KMS-11 (cell line): Measurements from ENCODE around the gene PLCZ1.

ENCODE experiments used
- H2AFZ ChIP-seq: fragments of 200-600 bp; sonication (generic); 2 replicates; pipeline ENCODE4 v1.6.1; 2016; ENCODE audit warnings: antibody characterized with exemption, mixed run types, low read depth
- H3K27ac ChIP-seq: fragments of 200-600 bp; sonication (generic); 2 replicates; pipeline ENCODE4 v1.6.1; 2016; ENCODE audit warnings: mild to moderate bottlenecking, mixed run types
- H3K27me3 ChIP-seq: fragments of 200-600 bp; sonication (generic); 2 replicates; pipeline ENCODE4 v1.6.1; 2017; ENCODE audit warnings: mild to moderate bottlenecking, low read depth, mixed run types, moderate library complexity; ENCODE audit not compliant: insufficient read depth
- H3K36me3 ChIP-seq: fragments of 200-600 bp; sonication (generic); 2 replicates; pipeline ENCODE4 v1.6.1; 2017; ENCODE audit warnings: mild to moderate bottlenecking, mixed run types; ENCODE audit not compliant: insufficient read depth
- H3K4me1 ChIP-seq: fragments of 200-600 bp; sonication (generic); 2 replicates; pipeline ENCODE4 v1.6.1; 2016; ENCODE audit warnings: mild to moderate bottlenecking, low read depth, mixed run types; ENCODE audit not compliant: poor library complexity, severe bottlenecking
- H3K4me2 ChIP-seq: fragments of 200-600 bp; sonication (generic); 2 replicates; pipeline ENCODE4 v1.7.0; 2016; ENCODE audit warnings: mild to moderate bottlenecking, mixed run types
- H3K4me3 ChIP-seq: fragments of 200-600 bp; sonication (generic); IDR thresholded peaks from 2 replicates; pipeline ENCODE4 v1.6.1; 2017; ENCODE audit warnings: low read depth, low read length, mixed read lengths; ENCODE audit not compliant: insufficient read depth
- H3K79me2 ChIP-seq: fragments of 200-600 bp; sonication (generic); 2 replicates; pipeline ENCODE4 v1.6.1; 2016; ENCODE audit warnings: low read depth, mixed run types; ENCODE audit not compliant: insufficient read depth
- H3K9ac ChIP-seq: fragments of 200-600 bp; sonication (generic); 2 replicates; pipeline ENCODE4 v1.6.1; 2016; ENCODE audit warnings: mild to moderate bottlenecking, mixed run types
- H4K20me1 ChIP-seq: fragments of 200-600 bp; sonication (generic); 2 replicates; pipeline ENCODE4 v1.6.1; 2016; ENCODE audit warnings: mild to moderate bottlenecking, mixed run types; ENCODE audit not compliant: insufficient read depth
- CTCF ChIP-seq: fragments of 200-600 bp; sonication (generic); conservative IDR thresholded peaks from 2 replicates; pipeline ENCODE4 v1.6.1; 2017; ENCODE audit warnings: low read depth, mild to moderate bottlenecking, antibody characterized with exemption, low read length, moderate library complexity, mixed read lengths

Gene PLCZ1

GRCh38 chr12:18646286-18646890 is 91.4 kb downstream of the PLCZ1 start:
- no peaks in the 10 kb centered on the region for H3K36me3 ChIP-seq
- no peak overlapping the region for H2AFZ ChIP-seq

GRCh38 chr12:18644564-18644963 is 93.2 kb downstream of the PLCZ1 start:
- Histone ChIP-seq H4K20me1 (no peaks in the 10 kb centered on the region), H3K27ac (no peak overlapping the region), H3K4me1 (no peaks in the 10 kb centered on the region), H3K4me3 (no peak overlapping the region), H3K9ac (no peak overlapping the region), H3K36me3 (no peaks in the 10 kb centered on the region), H3K4me2 (no peak overlapping the region), H2AFZ (no peak overlapping the region), H3K79me2 (no peaks in the 10 kb centered on the region), H3K27me3 (no peaks in the 10 kb centered on the region)
- TF ChIP-seq CTCF = no peak

More at GRCh38 chr12:18646286-18646890, 91.4 kb downstream of the PLCZ1 start:
- no peak overlapping the region for H3K9ac ChIP-seq
- no peaks in the 10 kb centered on the region for H3K4me1 ChIP-seq
- no peak for TF ChIP-seq CTCF
- H3K27me3 ChIP-seq = no peaks in the 10 kb centered on the region
- H3K4me3 ChIP-seq = no peak overlapping the region
- H3K4me2 ChIP-seq = no peak overlapping the region
- no peaks in the 10 kb centered on the region for H3K79me2 ChIP-seq
- no peak overlapping the region for H3K27ac ChIP-seq
- no peaks in the 10 kb centered on the region for H4K20me1 ChIP-seq

- Histone ChIP-seq H2AFZ (no peak overlapping the region), H3K36me3 (no peaks in the 10 kb centered on the region), H3K27ac (no peak overlapping the region), H3K4me1 (no peaks in the 10 kb centered on the region), H4K20me1 (no peaks in the 10 kb centered on the region), H3K4me3 (no peak overlapping the region), H3K9ac (no peak overlapping the region), H3K4me2 (no peak overlapping the region), H3K79me2 (no peaks in the 10 kb centered on the region), H3K27me3 (no peaks in the 10 kb centered on the region)
- no peak for TF ChIP-seq CTCF
Measured at GRCh38 chr12:18643681-18644080, 94.1 kb downstream of the PLCZ1 start.

GRCh38 chr12:18640321-18640955 is 97.4 kb downstream of the PLCZ1 start:
- Histone ChIP-seq H4K20me1 (no peaks in the 10 kb centered on the region), H3K79me2 (no peaks in the 10 kb centered on the region), H3K36me3 (no peaks in the 10 kb centered on the region), H3K4me3 (no peak overlapping the region), H3K9ac (no peak overlapping the region), H3K27ac (no peak overlapping the region), H2AFZ (no peak overlapping the region), H3K4me2 (no peak overlapping the region), H3K27me3 (no peaks in the 10 kb centered on the region), H3K4me1 (no peaks in the 10 kb centered on the region)
- no peak for TF ChIP-seq CTCF
